ENCODE measurements around the gene TNFRSF25. TPM values are rescaled to one million over a fixed set of nuclear protein-coding genes. Genes with fewer than 3 reads are reported as not detected.

The TNFRSF25 gene
- total and polyA plus RNA-seq, 2 experiments from 2014 or later: 7.1 to 14.0 TPM

DNA sequence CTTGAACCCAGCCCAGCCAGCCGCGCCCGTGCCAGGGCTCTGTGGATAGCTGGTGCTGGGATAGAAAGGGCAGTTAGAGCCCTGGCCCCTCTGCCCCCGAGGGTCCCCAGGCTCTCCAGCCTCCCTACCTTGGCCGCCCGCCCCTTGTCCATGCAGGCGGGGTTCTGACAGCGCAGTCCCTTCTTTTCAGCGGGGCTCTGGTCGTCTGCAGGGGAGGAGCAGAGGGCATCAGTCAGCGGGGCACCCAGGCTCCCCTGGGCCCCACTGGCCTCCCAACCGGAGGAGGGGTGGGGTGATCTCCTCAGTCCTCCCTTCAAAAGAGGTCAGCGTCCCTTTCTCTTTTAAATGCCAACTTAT, 30.4 kb upstream of the TNFRSF25 start:
- peaks cover 22% of the 10 kb centered on the region for H3K4me1 ChIP-seq (ENCODE audit: insufficient read depth)
- no peak for TF ChIP-seq EZH2 (IDR thresholded peaks at IDR 0.05; ENCODE audit: borderline replicate concordance)
- TF ChIP-seq, protein P1, sequence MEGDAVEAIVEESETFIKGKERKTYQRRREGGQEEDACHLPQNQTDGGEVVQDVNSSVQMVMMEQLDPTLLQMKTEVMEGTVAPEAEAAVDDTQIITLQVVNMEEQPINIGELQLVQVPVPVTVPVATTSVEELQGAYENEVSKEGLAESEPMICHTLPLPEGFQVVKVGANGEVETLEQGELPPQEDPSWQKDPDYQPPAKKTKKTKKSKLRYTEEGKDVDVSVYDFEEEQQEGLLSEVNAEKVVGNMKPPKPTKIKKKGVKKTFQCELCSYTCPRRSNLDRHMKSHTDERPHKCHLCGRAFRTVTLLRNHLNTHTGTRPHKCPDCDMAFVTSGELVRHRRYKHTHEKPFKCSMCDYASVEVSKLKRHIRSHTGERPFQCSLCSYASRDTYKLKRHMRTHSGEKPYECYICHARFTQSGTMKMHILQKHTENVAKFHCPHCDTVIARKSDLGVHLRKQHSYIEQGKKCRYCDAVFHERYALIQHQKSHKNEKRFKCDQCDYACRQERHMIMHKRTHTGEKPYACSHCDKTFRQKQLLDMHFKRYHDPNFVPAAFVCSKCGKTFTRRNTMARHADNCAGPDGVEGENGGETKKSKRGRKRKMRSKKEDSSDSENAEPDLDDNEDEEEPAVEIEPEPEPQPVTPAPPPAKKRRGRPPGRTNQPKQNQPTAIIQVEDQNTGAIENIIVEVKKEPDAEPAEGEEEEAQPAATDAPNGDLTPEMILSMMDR (IDR thresholded peaks at IDR 0.05; ENCODE audit: poor library complexity): no peak
- no peak for TF ChIP-seq EZH2phosphoT487 (IDR thresholded peaks at IDR 0.05; ENCODE audit: low read depth, severe bottlenecking, unreplicated experiment)
- peak overlapping the region; percentile 98 for H3K4me2 ChIP-seq
- no peak overlapping the region for H3K27ac ChIP-seq
- H2AFZ ChIP-seq: no peak overlapping the region
- no peaks in the 10 kb centered on the region for H3K9me2 ChIP-seq (replicated peaks; ENCODE audit: insufficient read depth)
- DNase-seq (ENCODE audit: low spot score): no peak
- H4K20me1 ChIP-seq (ENCODE audit: insufficient read depth, poor library complexity, severe bottlenecking): no peaks in the 10 kb centered on the region
- no peaks in the 10 kb centered on the region for H3K79me2 ChIP-seq
- no peaks in the 10 kb centered on the region for H3K36me3 ChIP-seq (replicated peaks; ENCODE audit: insufficient read depth, low read depth)
- no peaks in the 10 kb centered on the region for H3K9me3 ChIP-seq (ENCODE audit: low read depth)
- H3K4me3 ChIP-seq: peak overlapping the region; percentile 55
- H3K27me3 ChIP-seq: no peaks in the 10 kb centered on the region
- 23% methylated on average over 12 of the region's 13 CpGs for WGBS (ENCODE audit: low lambda C conversion rate, missing lambda C conversion rate)

DNA sequence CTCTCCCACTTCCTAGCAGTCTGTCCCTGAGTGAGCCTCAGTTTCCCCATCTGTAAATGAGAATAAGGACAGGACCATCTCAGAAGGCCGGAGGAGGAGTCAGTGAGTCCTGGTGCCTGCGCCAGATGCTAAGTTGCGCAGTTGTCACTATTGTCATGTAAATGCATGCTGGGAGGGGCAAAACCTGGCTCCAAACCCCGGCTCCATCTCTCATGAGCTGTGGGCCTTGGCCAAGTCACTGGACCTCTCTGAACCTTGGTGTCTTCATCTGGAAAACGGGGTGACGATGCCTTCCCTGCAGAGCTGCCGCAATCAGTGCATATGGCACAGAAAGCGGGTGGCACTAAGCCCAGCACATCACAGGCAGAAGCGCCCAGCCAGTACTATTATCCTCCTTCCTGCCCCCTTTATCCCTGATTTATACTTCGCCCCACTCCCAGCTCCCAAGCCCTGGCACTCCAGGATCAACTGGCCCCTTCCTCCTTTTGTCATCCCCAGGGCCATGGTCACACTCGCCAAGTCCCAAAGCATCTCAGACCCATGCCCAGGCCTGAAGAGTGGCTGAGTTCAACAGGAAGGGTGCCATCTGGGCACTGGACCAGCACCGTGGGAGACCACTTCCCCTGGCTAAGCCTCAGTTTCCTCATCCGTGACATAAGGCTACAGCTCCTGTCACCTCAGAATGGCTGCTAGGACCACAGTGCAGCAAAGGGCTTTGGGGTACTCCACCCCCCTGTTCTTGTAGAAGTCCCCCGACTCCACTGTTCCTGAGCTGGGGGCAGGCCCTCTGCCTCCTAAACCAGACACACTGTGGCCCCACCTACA, 29.8 kb upstream of the TNFRSF25 start:
- peak overlapping the region; percentile 98 for H3K4me2 ChIP-seq
- H4K20me1 ChIP-seq (ENCODE audit: insufficient read depth, poor library complexity, severe bottlenecking): no peaks in the 10 kb centered on the region
- 89% methylated on average over 14 of the region's 14 CpGs for WGBS (ENCODE audit: low lambda C conversion rate, missing lambda C conversion rate)
- H2AFZ ChIP-seq: no peak overlapping the region
- H3K4me1 ChIP-seq (ENCODE audit: insufficient read depth): peaks cover 23% of the 10 kb centered on the region
- TF ChIP-seq EZH2phosphoT487 (IDR thresholded peaks at IDR 0.05; ENCODE audit: low read depth, severe bottlenecking, unreplicated experiment) (no peak), EZH2 (IDR thresholded peaks at IDR 0.05; ENCODE audit: borderline replicate concordance) (no peak)
- TF ChIP-seq, protein P1 (IDR thresholded peaks at IDR 0.05; ENCODE audit: poor library complexity): no peak
- H3K27me3 ChIP-seq: no peaks in the 10 kb centered on the region
- H3K9me3 ChIP-seq (ENCODE audit: low read depth): no peaks in the 10 kb centered on the region
- H3K36me3 ChIP-seq (replicated peaks; ENCODE audit: insufficient read depth, low read depth): no peaks in the 10 kb centered on the region
- DNase-seq (ENCODE audit: low spot score): no peak
- no peaks in the 10 kb centered on the region for H3K9me2 ChIP-seq (replicated peaks; ENCODE audit: insufficient read depth)
- no peaks in the 10 kb centered on the region for H3K79me2 ChIP-seq
- no peak overlapping the region for H3K4me3 ChIP-seq
- no peak overlapping the region for H3K27ac ChIP-seq

DNA sequence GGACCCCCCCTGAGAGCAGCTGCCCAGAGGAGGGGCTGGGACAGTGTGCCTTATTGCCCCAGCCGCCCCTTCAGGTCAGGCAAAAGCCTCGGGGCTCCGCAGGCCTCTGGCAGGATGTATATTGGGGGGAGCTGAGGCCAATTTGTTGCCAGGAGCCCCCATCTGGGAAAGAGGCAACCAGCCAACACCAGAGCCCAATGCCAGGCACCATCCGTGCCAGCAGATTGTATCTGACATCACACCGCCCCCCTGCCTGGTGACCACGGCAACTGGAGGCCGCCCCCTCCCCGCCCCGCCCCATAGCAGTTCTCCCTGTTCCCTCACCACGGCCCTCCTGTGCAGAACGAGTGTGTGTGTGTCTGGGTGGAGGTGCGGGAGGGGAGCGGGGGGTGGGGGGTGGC, 29.1 kb upstream of the TNFRSF25 start:
- H3K36me3 ChIP-seq (replicated peaks; ENCODE audit: insufficient read depth, low read depth): no peaks in the 10 kb centered on the region
- no peaks in the 10 kb centered on the region for H3K9me3 ChIP-seq (ENCODE audit: low read depth)
- H3K27ac ChIP-seq: no peak overlapping the region
- H3K4me1 ChIP-seq (ENCODE audit: insufficient read depth): peaks cover 23% of the 10 kb centered on the region
- DNase-seq (ENCODE audit: low spot score): no peak
- no peak overlapping the region for H3K4me2 ChIP-seq
- no peak for TF ChIP-seq EZH2phosphoT487 (IDR thresholded peaks at IDR 0.05; ENCODE audit: low read depth, severe bottlenecking, unreplicated experiment)
- TF ChIP-seq, protein P1 (IDR thresholded peaks at IDR 0.05; ENCODE audit: poor library complexity): no peak
- no peak for TF ChIP-seq EZH2 (IDR thresholded peaks at IDR 0.05; ENCODE audit: borderline replicate concordance)
- peaks cover 3% of the 10 kb centered on the region for H3K79me2 ChIP-seq
- 71% methylated on average over 9 of the region's 13 CpGs for WGBS (ENCODE audit: low lambda C conversion rate, missing lambda C conversion rate)
- H4K20me1 ChIP-seq (ENCODE audit: insufficient read depth, poor library complexity, severe bottlenecking): no peaks in the 10 kb centered on the region
- no peaks in the 10 kb centered on the region for H3K27me3 ChIP-seq
- no peaks in the 10 kb centered on the region for H3K9me2 ChIP-seq (replicated peaks; ENCODE audit: insufficient read depth)
- no peak overlapping the region for H3K4me3 ChIP-seq
- H2AFZ ChIP-seq: no peak overlapping the region
